HepG2 (cell line): Measurements from ENCODE around the gene GPR139. TPM values are rescaled to one million over a fixed set of nuclear protein-coding genes. Genes with fewer than 3 reads are reported as not detected.

Source experiments
- ATAC-seq: fragments of 200-7000 bp; cut with Tn5 transposase; 3 replicates; pipeline ENCODE4 v1.9.1; 2020; ENCODE audit warnings: mild to moderate bottlenecking, moderate library complexity
- BruUV-seq: library from RNA; stranded (reverse); fragments of 400-500 nt; replicated peaks from 2 replicates; lab custom pipeline; 2021; lab: Mats Ljungman, UMichigan
- CTCF ChIA-PET: fragments of 300-600 bp; formaldehyde crosslinking; extraction: SDS; loops from one replicate; lab custom pipeline; 2021; ENCODE audit warnings: low total read pairs, inconsistent platforms, low intra/inter-chr PET ratio; lab: Yijun Ruan, JAX
- POLR2A ChIA-PET: fragments of 350-600 bp; sonication (Branson Sonifier 250); formaldehyde crosslinking; loops from one replicate; lab custom pipeline; 2020; ENCODE audit warnings: antibody characterized with exemption, inconsistent platforms; lab: Yijun Ruan, JAX
- DNase-seq: peaks from one replicate; pipeline ENCODE4 v3.0.0-alpha.2; 2015; ENCODE audit warnings: low spot score
- FAIRE-seq: peaks from 3 replicates; lab custom pipeline; 2011; peaks lifted over from hg19 to GRCh38; lab: Jason Lieb, UNC
- H2AFZ ChIP-seq: one replicate; pipeline ENCODE4 v1.6.1; 2011; ENCODE audit warnings: low read length, inconsistent platforms
- H3K27ac ChIP-seq: fragments of 300-600 bp; 3 replicates; pipeline ENCODE4 v1.8.0; 2011; ENCODE audit warnings: mixed run types, mild to moderate bottlenecking, mixed read lengths, low read length, inconsistent platforms; ENCODE audit not compliant: insufficient read depth; ENCODE audit errors: extremely low read length
- H3K27me3 ChIP-seq, 2 experiments: fragments of 200-600 bp in 1 of 2; 2 replicates in 1 of 2; 3 replicates in 1 of 2; pipeline versions ENCODE4 v1.6.0 to v1.8.0; 2011; ENCODE audit warnings: low read length in 2 of 2, mild to moderate bottlenecking in 2 of 2, moderate library complexity in 2 of 2, inconsistent platforms in 1 of 2; ENCODE audit not compliant: insufficient read depth in 2 of 2, control insufficient read depth in 1 of 2
- H3K36me3 ChIP-seq, 2 experiments: fragments of 200-600 bp in 1 of 2; replicated peaks in 1 of 2; 2 replicates in 1 of 2; 3 replicates in 1 of 2; pipeline versions ENCODE4 v1.5.1 to v1.8.0; 2011; ENCODE audit warnings: low read length in 2 of 2, inconsistent platforms in 1 of 2; ENCODE audit not compliant: insufficient read depth in 2 of 2, control insufficient read depth in 1 of 2
- H3K4me1 ChIP-seq: 2 replicates; pipeline ENCODE4 v1.5.1; 2012; ENCODE audit warnings: low read length, inconsistent platforms; ENCODE audit not compliant: insufficient read depth
- H3K4me2 ChIP-seq: 2 replicates; pipeline ENCODE4 v1.6.0; 2011; ENCODE audit warnings: low read depth, low read length, inconsistent platforms
- H3K4me3 ChIP-seq, 3 experiments: fragments of 200-600 bp in 1 of 3; sonication (generic), shearing (Covaris generic) in 1 of 3; replicated peaks in 1 of 3; 2 replicates each; pipeline ENCODE4 v1.5.1; 2011 to 2016; ENCODE audit warnings: low read length in 3 of 3, inconsistent platforms in 2 of 3, low read depth in 2 of 3, mild to moderate bottlenecking in 2 of 3, control low read depth in 1 of 3, mixed read lengths in 1 of 3; ENCODE audit not compliant: insufficient read depth in 1 of 3
- H3K79me2 ChIP-seq: one replicate; pipeline ENCODE4 v1.6.1; 2011; ENCODE audit warnings: low read length, inconsistent platforms; ENCODE audit not compliant: insufficient read depth
- H3K9ac ChIP-seq: 2 replicates; pipeline ENCODE4 v1.6.0; 2011; ENCODE audit warnings: mild to moderate bottlenecking, low read depth, low read length, inconsistent platforms; ENCODE audit not compliant: insufficient read depth
- H3K9me3 ChIP-seq: 2 replicates; pipeline ENCODE4 v1.5.1; 2012; ENCODE audit warnings: mild to moderate bottlenecking, low read length
- H4K20me1 ChIP-seq: 2 replicates; pipeline ENCODE4 v1.6.0; 2011; ENCODE audit warnings: inconsistent platforms, mild to moderate bottlenecking, low read length, moderate library complexity; ENCODE audit not compliant: insufficient read depth
- DR1 ChIP-seq: sonication (generic); formaldehyde crosslinking; IDR thresholded peaks from 2 replicates; pipeline ENCODE4 v1.8.0; 2021; ENCODE audit warnings: mild to moderate bottlenecking, missing genetic modification reagents, inconsistent platforms
- KDM6A ChIP-seq: IDR thresholded peaks from 2 replicates; pipeline ENCODE4 v1.6.1; 2016; ENCODE audit warnings: low read depth
- MAFF ChIP-seq: IDR thresholded peaks from 2 replicates; pipeline ENCODE4 v1.6.1; 2011; ENCODE audit warnings: low read depth, low read length, improper control_type of control experiment
- ZNF337 ChIP-seq: sonication (generic); formaldehyde crosslinking; IDR thresholded peaks from 2 replicates; pipeline ENCODE4 v1.5.1; 2020; ENCODE audit warnings: missing genetic modification reagents, low read depth, mild to moderate bottlenecking, borderline replicate concordance
- ZNF629 ChIP-seq: sonication (generic); formaldehyde crosslinking; conservative IDR thresholded peaks from 2 replicates; pipeline ENCODE4 v1.5.0; 2020; ENCODE audit warnings: missing genetic modification reagents
- ZNF850 ChIP-seq: sonication (generic); formaldehyde crosslinking; conservative IDR thresholded peaks from 2 replicates; pipeline ENCODE4 v1.9.0; 2021; ENCODE audit warnings: mild to moderate bottlenecking, missing genetic modification reagents
- WGBS: methylation state at CpG from one replicate; pipeline ENCODE4 v1.1.6; 2017; ENCODE audit warnings: low lambda C conversion rate; 5-methylcytosine and 5-hydroxymethylcytosine counted together
- in situ Hi-C: cut with HindIII; loops from 2 replicates; pipeline ENCODE4 v1.10.0; 2017; ENCODE audit warnings: low pct_unique_long_range_greater_than_20kb; ENCODE audit not compliant: extremely low pct_ligation_motif_present
- intact Hi-C: fragments of 100-400 bp; cut with micrococcal nuclease; formaldehyde crosslinking; loops from one replicate; pipeline ENCODE4 v1.10.0; 2022; ENCODE audit not compliant: unreplicated experiment
- polyA plus RNA-seq, 8 experiments: library from polyadenylated mRNA; depleted of rRNA in 3 of 8; stranded (reverse) in 7 of 8; unstranded in 1 of 8; fragments of >200 nt; fragmentation: Illumina TruSeq in 4 of 8; extraction: Trizol in 4 of 8; gene quantifications; 2 replicates each; pipeline versions ENCODE4 v1.2.1 to v1.2.3, GENCODE V29; 2011 to 2016; ENCODE audit warnings: low read depth in 4 of 8, missing spikeins in 1 of 8, mixed read lengths in 1 of 8; ENCODE audit not compliant: insufficient read depth in 1 of 8
- total RNA-seq, 5 experiments: library from RNA; depleted of rRNA; stranded (reverse); fragments of >200 nt; fragmentation: Illumina TruSeq; extraction: Trizol; gene quantifications; 2 replicates each; pipeline ENCODE4 v1.2.3, GENCODE V29; 2016; ENCODE audit warnings: low read depth in 1 of 5
- TF ChIP-seq, protein P1 (sequence below): sonication (generic); formaldehyde crosslinking; IDR thresholded peaks from 2 replicates; pipeline ENCODE4 v1.4.0; 2020; ENCODE audit warnings: missing genetic modification reagents
- TF ChIP-seq, protein P2 (sequence below): sonication (generic); formaldehyde crosslinking; IDR thresholded peaks from 2 replicates; pipeline ENCODE4 v1.8.1; 2023; ENCODE audit warnings: mild to moderate bottlenecking, inconsistent platforms, moderate library complexity, missing genetic modification reagents, borderline replicate concordance
- TF ChIP-seq, protein P3 (sequence below): sonication (generic); formaldehyde crosslinking; IDR thresholded peaks from 2 replicates; pipeline ENCODE4 v1.5.0; 2020; ENCODE audit warnings: mild to moderate bottlenecking, missing genetic modification reagents
- TF ChIP-seq, protein P4 (sequence below): sonication (generic); formaldehyde crosslinking; IDR thresholded peaks from 2 replicates; pipeline ENCODE4 v1.4.0; 2020; ENCODE audit warnings: missing genetic modification reagents

GPR139 gene
- total and polyA plus RNA-seq, 2 of the 13 experiments (the other 11 are each of a cell fraction or from before 2014, with no cell fraction given), result not detected

DNA sequence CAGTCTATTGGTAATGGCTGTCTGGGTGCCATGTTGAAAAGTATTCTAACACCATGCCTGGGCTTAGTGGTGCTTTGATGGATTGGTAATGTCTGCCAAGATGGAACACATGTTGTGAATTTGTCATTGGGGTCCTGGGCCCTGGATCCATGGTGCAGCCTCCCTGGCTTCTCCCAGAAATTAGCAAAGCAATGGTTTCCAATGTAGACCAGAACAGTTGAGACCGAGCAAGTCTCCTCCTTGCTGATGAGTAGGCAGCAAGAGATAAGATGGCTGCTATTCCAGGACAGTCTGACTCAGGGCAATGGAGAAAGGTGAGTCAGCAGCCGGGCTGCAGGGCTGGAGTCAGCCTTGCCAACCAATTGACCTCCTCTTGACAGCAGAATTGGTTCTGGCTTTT lies 30.8 kb downstream of the GPR139 start:
- Histone ChIP-seq H3K79me2 (no peaks in the 10 kb centered on the region), H3K36me3 (no peaks in the 10 kb centered on the region), H2AFZ (no peak overlapping the region), H4K20me1 (no peaks in the 10 kb centered on the region), H3K27ac (no peak overlapping the region), H3K4me1 (no peaks in the 10 kb centered on the region), H3K27me3 (peaks cover 0 to 11% of the 10 kb centered on the region in 2 experiments; a peak in 2 of 5 replicates), H3K4me3 (no peak overlapping the region), H3K9ac (no peak overlapping the region), H3K9me3 (no peaks in the 10 kb centered on the region), H3K4me2 (no peak overlapping the region)
- no peak for TF ChIP-seq DR1 (CRISPR knock-in tag)
- TF ChIP-seq, protein P1, sequence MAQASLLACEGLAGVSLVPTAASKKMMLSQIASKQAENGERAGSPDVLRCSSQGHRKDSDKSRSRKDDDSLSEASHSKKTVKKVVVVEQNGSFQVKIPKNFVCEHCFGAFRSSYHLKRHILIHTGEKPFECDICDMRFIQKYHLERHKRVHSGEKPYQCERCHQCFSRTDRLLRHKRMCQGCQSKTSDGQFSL, result no peak
- TF ChIP-seq, protein P2, sequence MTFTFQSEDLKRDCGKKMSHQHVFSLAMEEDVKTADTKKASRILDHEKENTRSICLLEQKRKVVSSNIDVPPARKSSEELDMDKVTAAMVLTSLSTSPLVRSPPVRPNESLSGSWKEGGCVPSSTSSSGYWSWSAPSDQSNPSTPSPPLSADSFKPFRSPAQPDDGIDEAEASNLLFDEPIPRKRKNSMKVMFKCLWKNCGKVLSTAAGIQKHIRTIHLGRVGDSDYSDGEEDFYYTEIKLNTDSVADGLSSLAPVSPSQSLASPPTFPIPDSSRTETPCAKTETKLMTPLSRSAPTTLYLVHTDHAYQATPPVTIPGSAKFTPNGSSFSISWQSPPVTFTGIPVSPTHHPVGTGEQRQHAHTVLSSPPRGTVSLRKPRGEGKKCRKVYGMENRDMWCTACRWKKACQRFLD (CRISPR knock-in tag), result no peak
- TF ChIP-seq MAFF, result peak; percentile 27; the same call in 1 of the 2 replicates
- no peak for ATAC-seq
- no peak for FAIRE-seq
- no TSS peak for BruUV-seq
- ChIA-PET CTCF (no interaction called here), POLR2A (no interaction called here)
- in situ Hi-C loops, result no loop called here
- WGBS, result 5% methylated on average over 2 of the region's 2 CpGs
- intact Hi-C loops, result no loop called here
- DNase-seq, result no peak

DNA sequence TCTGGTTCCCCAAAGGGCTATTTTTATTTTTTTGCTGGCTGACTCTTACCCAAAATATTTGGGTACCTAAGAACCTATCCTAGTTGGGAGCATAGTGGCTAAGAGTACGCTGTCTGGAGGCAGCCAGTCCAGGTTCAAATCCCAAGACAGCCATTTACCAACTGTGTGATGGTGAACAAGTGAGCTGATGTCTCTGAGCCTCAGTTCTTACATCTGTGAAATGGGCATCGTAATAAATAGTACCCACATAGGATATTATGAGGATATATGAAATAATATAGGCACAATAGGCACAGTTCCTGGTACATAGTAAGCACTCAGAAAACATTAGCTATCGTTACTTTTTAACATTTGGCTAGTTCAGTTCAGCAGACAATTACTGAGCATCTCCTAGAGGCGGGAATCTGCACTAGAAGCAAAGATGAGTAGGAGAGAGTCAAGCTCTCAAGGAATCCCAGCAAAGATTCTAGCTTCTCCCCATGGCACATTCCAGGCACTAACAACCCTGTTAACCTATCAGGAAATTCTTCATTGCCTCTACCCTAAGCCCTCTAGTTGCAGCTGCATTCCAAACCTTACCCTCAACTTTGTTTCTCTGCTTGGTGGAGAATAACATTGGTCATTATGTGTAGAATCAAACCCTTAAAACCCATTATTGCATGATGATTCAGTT lies 31.6 kb downstream of the GPR139 start:
- ChIA-PET CTCF (no interaction called here), POLR2A (no interaction called here)
- FAIRE-seq (no peak), DNase-seq (no peak), ATAC-seq (no peak)
- in situ Hi-C loops, result no loop called here
- Histone ChIP-seq H3K9me3 (no peaks in the 10 kb centered on the region), H3K79me2 (no peaks in the 10 kb centered on the region), H3K36me3 (no peaks in the 10 kb centered on the region), H3K4me3 (no peak overlapping the region), H3K4me2 (no peak overlapping the region), H4K20me1 (no peaks in the 10 kb centered on the region), H3K27me3 (peaks cover 0 to 11% of the 10 kb centered on the region in 2 experiments; a peak in 2 of 5 replicates), H3K4me1 (no peaks in the 10 kb centered on the region), H3K9ac (no peak overlapping the region), H2AFZ (no peak overlapping the region), H3K27ac (no peak overlapping the region)
- no TSS peak for BruUV-seq
- intact Hi-C loops, result no loop called here
- no peak for TF ChIP-seq KDM6A (CRISPR knock-in tag)
- peak; percentile 65 for TF ChIP-seq ZNF629 (CRISPR knock-in tag)
- TF ChIP-seq ZNF850, result no peak
- TF ChIP-seq ZNF337, result no peak
- TF ChIP-seq, protein P3, sequence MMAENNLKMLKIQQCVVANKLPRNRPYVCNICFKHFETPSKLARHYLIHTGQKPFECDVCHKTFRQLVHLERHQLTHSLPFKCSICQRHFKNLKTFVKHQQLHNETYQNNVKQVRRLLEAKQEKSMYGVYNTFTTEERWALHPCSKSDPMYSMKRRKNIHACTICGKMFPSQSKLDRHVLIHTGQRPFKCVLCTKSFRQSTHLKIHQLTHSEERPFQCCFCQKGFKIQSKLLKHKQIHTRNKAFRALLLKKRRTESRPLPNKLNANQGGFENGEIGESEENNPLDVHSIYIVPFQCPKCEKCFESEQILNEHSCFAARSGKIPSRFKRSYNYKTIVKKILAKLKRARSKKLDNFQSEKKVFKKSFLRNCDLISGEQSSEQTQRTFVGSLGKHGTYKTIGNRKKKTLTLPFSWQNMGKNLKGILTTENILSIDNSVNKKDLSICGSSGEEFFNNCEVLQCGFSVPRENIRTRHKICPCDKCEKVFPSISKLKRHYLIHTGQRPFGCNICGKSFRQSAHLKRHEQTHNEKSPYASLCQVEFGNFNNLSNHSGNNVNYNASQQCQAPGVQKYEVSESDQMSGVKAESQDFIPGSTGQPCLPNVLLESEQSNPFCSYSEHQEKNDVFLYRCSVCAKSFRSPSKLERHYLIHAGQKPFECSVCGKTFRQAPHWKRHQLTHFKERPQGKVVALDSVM (CRISPR knock-in tag), result no peak
- TF ChIP-seq, protein P4, sequence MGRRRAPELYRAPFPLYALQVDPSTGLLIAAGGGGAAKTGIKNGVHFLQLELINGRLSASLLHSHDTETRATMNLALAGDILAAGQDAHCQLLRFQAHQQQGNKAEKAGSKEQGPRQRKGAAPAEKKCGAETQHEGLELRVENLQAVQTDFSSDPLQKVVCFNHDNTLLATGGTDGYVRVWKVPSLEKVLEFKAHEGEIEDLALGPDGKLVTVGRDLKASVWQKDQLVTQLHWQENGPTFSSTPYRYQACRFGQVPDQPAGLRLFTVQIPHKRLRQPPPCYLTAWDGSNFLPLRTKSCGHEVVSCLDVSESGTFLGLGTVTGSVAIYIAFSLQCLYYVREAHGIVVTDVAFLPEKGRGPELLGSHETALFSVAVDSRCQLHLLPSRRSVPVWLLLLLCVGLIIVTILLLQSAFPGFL (CRISPR knock-in tag), result no peak
- WGBS, result 3% methylated on average over 4 of the region's 4 CpGs
